ENCODE results near the gene MAD1L1. TPM values are rescaled to one million over a fixed set of nuclear protein-coding genes. Genes with fewer than 3 reads are reported as not detected.
A peak's percentile ranks its signal among the peaks of the same experiment; 100 is the strongest.
"Not testable (repeated sequence)": the region's sequence is repeated elsewhere in the genome, so short reads cannot be mapped to it uniquely, and the experiment has no call there.

The MAD1L1 gene
- total RNA-seq, 1 donor from 2014 or later, result 53.8 TPM

- Mint-ChIP-seq H3K4me1 (peaks cover 9% of the 10 kb centered on the region), H3K27me3 (ENCODE audit: low read depth) (no peaks in the 10 kb centered on the region), H3K36me3 (ENCODE audit: low read depth) (peaks cover 19% of the 10 kb centered on the region), H3K27ac (ENCODE audit: unreplicated experiment) (no peak overlapping the region), H3K4me3 (no peak overlapping the region), H3K9me3 (no peaks in the 10 kb centered on the region)
- no peak for DNase-seq (ENCODE audit: low read depth, low spot score)
- TF ChIP-seq CTCF (conservative IDR thresholded peaks at IDR 0.05), result no peak
Observed at GRCh38 chr7:1977059-1977875, 255.5 kb downstream of the MAD1L1 start.

- H3K27ac Mint-ChIP-seq (ENCODE audit: unreplicated experiment); DNase-seq (ENCODE audit: low read depth, low spot score); H3K27me3 Mint-ChIP-seq (ENCODE audit: low read depth); H3K4me1 Mint-ChIP-seq; H3K9me3 Mint-ChIP-seq; H3K4me3 Mint-ChIP-seq: not testable (repeated sequence)
- H3K36me3 Mint-ChIP-seq (ENCODE audit: low read depth), result peaks cover 19% of the 10 kb centered on the region
Observed at GRCh38 chr7:1976521-1976920, 256.2 kb downstream of the MAD1L1 start.

GRCh38 chr7:1975581-1975980, 257.2 kb downstream of the MAD1L1 start:
- H3K36me3 Mint-ChIP-seq (ENCODE audit: low read depth), result peaks cover 21% of the 10 kb centered on the region
- no peak for DNase-seq (ENCODE audit: low read depth, low spot score)
- H3K4me3 Mint-ChIP-seq, result no peak overlapping the region
- no peaks in the 10 kb centered on the region for H3K9me3 Mint-ChIP-seq
- no peak for TF ChIP-seq CTCF (conservative IDR thresholded peaks at IDR 0.05)
- H3K4me1 Mint-ChIP-seq, result peaks cover 12% of the 10 kb centered on the region
- no peaks in the 10 kb centered on the region for H3K27me3 Mint-ChIP-seq (ENCODE audit: low read depth)
- peak overlapping the region; percentile 38 for H3K27ac Mint-ChIP-seq (ENCODE audit: unreplicated experiment)

- no peak overlapping the region for H3K4me3 Mint-ChIP-seq
- H3K27ac Mint-ChIP-seq (ENCODE audit: unreplicated experiment), result no peak overlapping the region
- no peaks in the 10 kb centered on the region for H3K9me3 Mint-ChIP-seq
- TF ChIP-seq CTCF (conservative IDR thresholded peaks at IDR 0.05), result no peak
- DNase-seq (ENCODE audit: low read depth, low spot score), result no peak
- peaks cover 21% of the 10 kb centered on the region for H3K36me3 Mint-ChIP-seq (ENCODE audit: low read depth)
- H3K27me3 Mint-ChIP-seq (ENCODE audit: low read depth), result no peaks in the 10 kb centered on the region
- peaks cover 12% of the 10 kb centered on the region for H3K4me1 Mint-ChIP-seq
Observed at GRCh38 chr7:1975179-1975578, 257.6 kb downstream of the MAD1L1 start.

- no peaks in the 10 kb centered on the region for H3K27me3 Mint-ChIP-seq (ENCODE audit: low read depth)
- no peak for TF ChIP-seq CTCF (conservative IDR thresholded peaks at IDR 0.05)
- H3K4me1 Mint-ChIP-seq, result peaks cover 18% of the 10 kb centered on the region
- H3K36me3 Mint-ChIP-seq (ENCODE audit: low read depth), result peaks cover 21% of the 10 kb centered on the region
- H3K9me3 Mint-ChIP-seq, result no peaks in the 10 kb centered on the region
- H3K27ac Mint-ChIP-seq (ENCODE audit: unreplicated experiment), result peak overlapping the region; percentile 2
- no peak for DNase-seq (ENCODE audit: low read depth, low spot score)
- H3K4me3 Mint-ChIP-seq, result no peak overlapping the region
Observed at GRCh38 chr7:1974290-1975101, 258.2 kb downstream of the MAD1L1 start.

Data from neural crest cell (in vitro differentiated cells).